CD14-positive monocyte (primary cell): ENCODE measurements around the gene ZC3H12C. TPM values are rescaled to one million over a fixed set of nuclear protein-coding genes. Genes with fewer than 3 reads are reported as not detected.
"Not testable (repeated sequence)": the region's sequence is repeated elsewhere in the genome, so short reads cannot be mapped to it uniquely, and the experiment has no call there.

ENCODE experiments used
- DNase-seq, 3 donors: peaks; one replicate each; pipeline ENCODE4 v3.0.0-alpha.2; 2011 to 2022
- H2AFZ ChIP-seq: 2 replicates; pipeline ENCODE4 v1.6.0; 2012; ENCODE audit warnings: mild to moderate bottlenecking, low read depth, low read length, inconsistent platforms; ENCODE audit not compliant: insufficient read depth, poor library complexity, severe bottlenecking
- H3K27ac ChIP-seq, 2 donors: 1 replicate in 1 of 2; 2 replicates in 1 of 2; pipeline ENCODE4 v1.5.1; 2012 to 2013; ENCODE audit warnings: low read length in 2 of 2, control low read depth in 1 of 2, inconsistent platforms in 1 of 2, low read depth in 1 of 2, mild to moderate bottlenecking in 1 of 2
- H3K27me3 ChIP-seq, 2 donors: one replicate each; pipeline versions ENCODE4 v1.6.0 to v1.6.1; 2011 to 2013; ENCODE audit warnings: low read length in 2 of 2; ENCODE audit not compliant: control insufficient read depth in 2 of 2, insufficient read depth in 2 of 2
- H3K36me3 ChIP-seq, 2 donors: replicated peaks in 1 of 2; 1 replicate in 1 of 2; 2 replicates in 1 of 2; pipeline versions ENCODE4 v1.5.1 to v1.6.1; 2012 to 2013; ENCODE audit warnings: low read length in 2 of 2, control low read depth in 1 of 2, inconsistent platforms in 1 of 2, mild to moderate bottlenecking in 1 of 2; ENCODE audit not compliant: insufficient read depth in 2 of 2, control insufficient read depth in 1 of 2
- H3K4me1 ChIP-seq, 2 donors: 1 replicate in 1 of 2; 2 replicates in 1 of 2; pipeline versions ENCODE4 v1.5.1 to v1.6.1; 2012 to 2013; ENCODE audit warnings: low read length in 2 of 2, control low read depth in 1 of 2, inconsistent platforms in 1 of 2, mild to moderate bottlenecking in 1 of 2, moderate library complexity in 1 of 2; ENCODE audit not compliant: insufficient read depth in 2 of 2, control insufficient read depth in 1 of 2
- H3K4me2 ChIP-seq: replicated peaks from 2 replicates; pipeline ENCODE3; 2012; ENCODE audit warnings: low read length, moderate library complexity, mild to moderate bottlenecking; ENCODE audit not compliant: poor library complexity, severe bottlenecking; ENCODE audit errors: extremely low read depth
- H3K4me3 ChIP-seq, 3 experiments: fragments of 200-600 bp in 1 of 3; sonication (generic) in 1 of 3; replicated peaks in 1 of 3; 1 replicate in 2 of 3; 2 replicates in 1 of 3; pipeline ENCODE4 v1.5.1; 2011 to 2013; ENCODE audit warnings: low read length in 3 of 3, mild to moderate bottlenecking in 3 of 3, control low read depth in 2 of 3, low read depth in 2 of 3, inconsistent platforms in 1 of 3, moderate library complexity in 1 of 3
- H3K79me2 ChIP-seq: 2 replicates; pipeline ENCODE4 v1.6.0; 2012; ENCODE audit warnings: mild to moderate bottlenecking, control low read depth, inconsistent platforms, low read length, moderate library complexity; ENCODE audit not compliant: insufficient read depth
- H3K9ac ChIP-seq: 2 replicates; pipeline ENCODE4 v1.6.0; 2017; ENCODE audit warnings: low read length, mild to moderate bottlenecking; ENCODE audit not compliant: insufficient read depth, poor library complexity, severe bottlenecking
- H3K9me3 ChIP-seq, 2 donors: replicated peaks in 1 of 2; 1 replicate in 1 of 2; 2 replicates in 1 of 2; pipeline versions ENCODE4 v1.5.1 to v1.6.1; 2012 to 2013; ENCODE audit warnings: low read length in 2 of 2, control low read depth in 1 of 2; ENCODE audit not compliant: control insufficient read depth in 1 of 2, insufficient read depth in 1 of 2
- H4K20me1 ChIP-seq: 2 replicates; pipeline ENCODE4 v1.6.0; 2012; ENCODE audit warnings: mild to moderate bottlenecking, low read length, control low read depth, moderate library complexity; ENCODE audit not compliant: insufficient read depth
- H3K27ac Mint-ChIP-seq, 7 donors: one replicate each; pipeline ENCODE4 v1.8.0; 2020; ENCODE audit warnings: mild to moderate bottlenecking in 7 of 7, mixed read lengths in 7 of 7, moderate library complexity in 6 of 7, inconsistent platforms in 2 of 7
- H3K27me3 Mint-ChIP-seq, 3 donors: one replicate each; pipeline ENCODE4 v1.8.0; 2021 to 2022; ENCODE audit warnings: low read depth in 3 of 3, mild to moderate bottlenecking in 3 of 3, mixed read lengths in 3 of 3, moderate library complexity in 3 of 3, inconsistent platforms in 1 of 3
- H3K36me3 Mint-ChIP-seq, 2 donors: one replicate each; pipeline ENCODE4 v1.8.0; 2020; ENCODE audit warnings: mixed read lengths in 2 of 2, inconsistent platforms in 1 of 2, mild to moderate bottlenecking in 1 of 2
- H3K4me1 Mint-ChIP-seq: one replicate; pipeline ENCODE4 v1.8.0; 2020; ENCODE audit warnings: mild to moderate bottlenecking, mixed read lengths
- H3K4me3 Mint-ChIP-seq, 2 donors: one replicate each; pipeline ENCODE4 v1.8.0; 2020; ENCODE audit warnings: mild to moderate bottlenecking in 2 of 2, mixed read lengths in 2 of 2, moderate library complexity in 1 of 2
- H3K9me3 Mint-ChIP-seq, 7 donors: one replicate each; pipeline ENCODE4 v1.8.0; 2020 to 2022; ENCODE audit warnings: mixed read lengths in 7 of 7, mild to moderate bottlenecking in 6 of 7, moderate library complexity in 6 of 7, inconsistent platforms in 2 of 7
- CTCF ChIP-seq: fragments of 200-600 bp; IDR thresholded peaks from one replicate; pipeline ENCODE4 v1.8.0; 2022; ENCODE audit warnings: antibody characterized with exemption, mild to moderate bottlenecking
- WGBS: methylation state at CpG from one replicate; pipeline ENCODE4 v1.1.5; 2013; ENCODE audit warnings: missing lambda C conversion rate; ENCODE audit not compliant: insufficient coverage; 5-methylcytosine and 5-hydroxymethylcytosine counted together
- intact Hi-C, 2 donors: fragments of 100-400 bp; cut with micrococcal nuclease; formaldehyde crosslinking; loops; one replicate each; pipeline versions ENCODE4 v1.15.0 to v1.15.1; 2023
- polyA plus RNA-seq, 3 donors: library from polyadenylated mRNA; depleted of rRNA in 1 of 3; unstranded in 2 of 3; stranded (reverse) in 1 of 3; fragments of 300-500 nt in 2 of 3; fragments of >200 nt in 1 of 3; fragmentation: Illumina TruSeq in 2 of 3; gene quantifications; 1 replicate in 2 of 3; 2 replicates in 1 of 3; pipeline ENCODE4 v1.2.3, GENCODE V29; 2012 to 2021

Gene ZC3H12C
- polyA plus RNA-seq, 3 donors: 0.47 to 2.6 (median 0.73) TPM

DNA sequence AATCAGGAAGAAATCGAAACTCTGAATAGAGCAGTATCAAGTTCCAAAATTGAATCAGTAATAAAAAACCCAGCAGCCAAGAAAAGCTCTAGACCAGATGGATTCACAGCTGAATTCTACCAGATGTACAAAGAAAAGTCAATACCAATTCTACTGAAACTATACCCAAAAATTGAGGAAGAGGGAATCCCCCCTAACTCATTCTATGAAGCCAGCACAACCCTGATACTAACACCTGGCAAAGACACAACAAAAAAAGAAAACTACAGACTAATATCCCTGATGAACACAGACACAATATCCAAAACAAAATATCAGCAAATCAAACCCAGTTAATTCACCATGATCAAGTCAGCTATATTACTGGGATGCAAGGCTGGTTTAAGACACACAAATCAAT lies 97.7 kb downstream of the ZC3H12C start:
- no peak overlapping the region for H3K4me2 ChIP-seq
- H3K9me3 ChIP-seq: no peaks in the 10 kb centered on the region
- Mint-ChIP-seq H3K4me1 (peaks cover 8% of the 10 kb centered on the region), H3K4me3 (no peak overlapping the region), H3K27ac (no peak overlapping the region), H3K27me3 (peaks cover 0 to 4% (median 0%) of the 10 kb centered on the region in 3 donors), H3K36me3 (no peaks in the 10 kb centered on the region), H3K9me3 (peaks cover 0 to 2% (median 0%) of the 10 kb centered on the region in 7 donors)
- H3K36me3 ChIP-seq: no peaks in the 10 kb centered on the region
- H2AFZ ChIP-seq: no peak overlapping the region
- H3K4me3 ChIP-seq: no peak overlapping the region
- no peaks in the 10 kb centered on the region for H3K27me3 ChIP-seq
- H3K27ac ChIP-seq: no peak overlapping the region
- H3K4me1 ChIP-seq: peaks cover 0 to 5% of the 10 kb centered on the region in 2 donors
- intact Hi-C loops: no loop called here
- no peaks in the 10 kb centered on the region for H3K79me2 ChIP-seq
- no peak for DNase-seq
- WGBS: no CpG with 5 or more reads among the region's 1 CpG
- H4K20me1 ChIP-seq: no peaks in the 10 kb centered on the region
- no peak for TF ChIP-seq CTCF
- no peak overlapping the region for H3K9ac ChIP-seq

DNA sequence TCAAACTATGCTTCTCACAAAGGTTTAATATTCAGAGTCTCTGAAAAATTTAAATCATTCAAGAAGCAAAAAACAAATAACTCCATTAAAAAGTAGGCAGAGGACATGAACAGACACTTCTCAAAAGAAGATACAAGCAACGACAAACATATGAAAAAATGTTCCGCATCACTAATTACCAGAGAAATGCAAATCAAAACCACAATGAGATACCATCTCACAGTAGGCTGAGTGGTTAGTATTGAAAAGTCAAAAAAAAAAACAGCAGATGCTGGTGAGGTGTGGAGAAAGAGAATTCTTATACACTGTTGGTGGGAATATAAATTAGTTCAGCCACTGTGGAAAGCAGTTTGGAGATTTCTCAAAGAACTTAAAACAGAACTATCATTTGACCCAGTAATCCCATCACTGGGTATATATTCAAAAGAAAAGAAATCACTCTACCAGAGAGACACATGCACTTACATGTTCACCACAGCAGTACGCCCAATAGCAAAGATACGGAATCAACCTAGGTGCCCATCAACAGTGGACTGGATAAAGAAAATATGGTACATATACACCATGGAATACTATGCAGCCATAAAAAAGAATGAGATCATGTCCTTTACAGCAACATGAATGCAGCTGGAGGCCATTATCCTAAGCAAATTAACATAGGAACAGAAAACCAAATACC lies 99.6 kb downstream of the ZC3H12C start:
- H2AFZ ChIP-seq, H3K27ac Mint-ChIP-seq, H3K4me1 ChIP-seq, H3K9me3 ChIP-seq, H3K36me3 Mint-ChIP-seq, H3K27ac ChIP-seq, H3K4me3 ChIP-seq, H4K20me1 ChIP-seq, H3K9me3 Mint-ChIP-seq, H3K4me3 Mint-ChIP-seq, intact Hi-C loops, H3K79me2 ChIP-seq, H3K27me3 ChIP-seq, H3K4me2 ChIP-seq, H3K36me3 ChIP-seq, H3K27me3 Mint-ChIP-seq, H3K9ac ChIP-seq, H3K4me1 Mint-ChIP-seq, DNase-seq: not testable (repeated sequence)
- WGBS: no CpG with 5 or more reads among the region's 4 CpGs

DNA sequence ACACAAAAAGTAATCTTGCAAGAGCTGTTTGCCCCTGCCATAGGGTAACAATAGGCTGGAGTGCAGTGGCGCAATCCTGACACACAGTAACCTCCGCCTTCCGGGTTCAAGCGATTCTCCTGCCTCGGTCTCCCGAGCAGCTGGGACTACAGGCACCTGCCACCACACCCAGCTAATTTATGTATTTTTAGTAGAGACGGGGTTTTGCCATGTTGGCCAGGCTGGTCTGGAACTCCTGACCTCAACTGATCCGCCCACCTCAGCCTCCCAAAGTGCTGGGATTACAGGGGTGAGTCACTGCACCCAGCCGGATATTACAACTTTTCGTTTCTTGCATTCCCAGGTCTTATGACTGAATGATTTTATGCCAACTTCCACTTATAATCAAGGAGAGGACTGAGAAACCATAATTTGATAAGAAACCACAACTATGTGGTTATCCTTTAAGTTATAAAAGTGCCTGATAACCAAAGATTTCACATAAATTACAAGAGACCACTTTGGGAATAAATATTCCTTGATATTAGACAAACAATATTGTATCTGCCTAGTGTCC lies 101.1 kb downstream of the ZC3H12C start:
- Mint-ChIP-seq H3K4me3 (peak overlapping the region; percentile 32 to 51), H3K27ac (peak overlapping the region in 2 of 7 donors; percentile 16 to 76)
- H3K36me3 ChIP-seq, H4K20me1 ChIP-seq, H3K4me1 Mint-ChIP-seq, intact Hi-C loops, H3K79me2 ChIP-seq, H3K36me3 Mint-ChIP-seq, H3K9me3 Mint-ChIP-seq, H3K9ac ChIP-seq, H2AFZ ChIP-seq, H3K27ac ChIP-seq, H3K27me3 ChIP-seq, H3K4me1 ChIP-seq, H3K27me3 Mint-ChIP-seq, H3K9me3 ChIP-seq: not testable (repeated sequence)
- DNase-seq: peak in 2 of 3 donors; percentile 8 to 43
- WGBS: no CpG with 5 or more reads among the region's 10 CpGs
- H3K4me3 ChIP-seq: peak overlapping the region in 1 of 3 experiments; percentile 13
- H3K4me2 ChIP-seq: peak overlapping the region; percentile 9
